Fibroblast of the conjunctiva (primary cell): Measurements from ENCODE around the gene CORO1C.

Experiments used
- DNase-seq: peaks from one replicate; pipeline ENCODE4 v3.0.0-alpha.2; 2010; ENCODE audit warnings: low read depth

CORO1C gene

DNA sequence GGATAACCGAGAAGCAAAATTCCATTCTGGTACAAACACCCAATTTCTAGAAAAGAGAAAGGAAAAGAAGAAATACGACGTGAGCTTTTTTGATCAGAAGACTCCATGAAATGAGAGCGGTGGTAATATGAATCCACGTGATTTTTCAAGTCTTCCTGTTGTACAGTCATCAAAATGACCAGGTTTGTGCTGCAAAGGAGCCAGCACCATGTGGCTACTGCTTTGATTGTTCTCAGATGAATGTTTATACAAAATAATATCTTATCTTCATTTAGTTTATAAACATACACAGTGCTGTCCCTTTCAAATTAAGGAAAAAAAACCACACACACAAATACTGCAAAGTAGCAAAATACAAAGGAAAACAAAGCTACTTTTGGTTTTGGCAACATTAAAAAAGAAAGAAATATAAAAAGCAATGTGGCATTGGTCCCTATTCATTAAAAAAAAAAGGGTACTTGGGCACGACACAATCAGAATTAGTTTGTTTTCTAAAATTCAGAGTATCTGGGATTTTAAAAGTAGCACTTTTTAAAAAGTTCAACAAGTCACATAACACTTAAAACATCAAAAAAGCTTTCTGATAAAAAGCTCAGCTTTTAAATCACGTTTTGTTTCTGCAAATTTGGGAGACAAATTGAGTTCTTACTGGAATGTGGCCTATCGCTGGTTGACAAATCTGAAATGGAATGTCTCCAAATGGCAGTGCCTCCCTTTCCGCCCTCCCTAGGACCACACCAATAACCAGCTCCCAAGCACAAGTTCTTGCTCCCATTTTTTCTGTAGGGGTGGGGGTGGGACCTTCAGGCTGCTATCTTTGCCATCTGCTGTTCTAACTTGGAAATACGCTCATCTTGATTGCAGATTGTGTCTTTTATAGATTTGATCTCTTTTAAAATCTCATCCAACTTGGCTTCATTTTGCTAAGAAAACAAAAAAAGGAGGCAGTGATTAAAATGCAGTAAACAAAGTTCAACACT lies 84.4 kb downstream of the CORO1C start:
- DNase-seq: no peak

DNA sequence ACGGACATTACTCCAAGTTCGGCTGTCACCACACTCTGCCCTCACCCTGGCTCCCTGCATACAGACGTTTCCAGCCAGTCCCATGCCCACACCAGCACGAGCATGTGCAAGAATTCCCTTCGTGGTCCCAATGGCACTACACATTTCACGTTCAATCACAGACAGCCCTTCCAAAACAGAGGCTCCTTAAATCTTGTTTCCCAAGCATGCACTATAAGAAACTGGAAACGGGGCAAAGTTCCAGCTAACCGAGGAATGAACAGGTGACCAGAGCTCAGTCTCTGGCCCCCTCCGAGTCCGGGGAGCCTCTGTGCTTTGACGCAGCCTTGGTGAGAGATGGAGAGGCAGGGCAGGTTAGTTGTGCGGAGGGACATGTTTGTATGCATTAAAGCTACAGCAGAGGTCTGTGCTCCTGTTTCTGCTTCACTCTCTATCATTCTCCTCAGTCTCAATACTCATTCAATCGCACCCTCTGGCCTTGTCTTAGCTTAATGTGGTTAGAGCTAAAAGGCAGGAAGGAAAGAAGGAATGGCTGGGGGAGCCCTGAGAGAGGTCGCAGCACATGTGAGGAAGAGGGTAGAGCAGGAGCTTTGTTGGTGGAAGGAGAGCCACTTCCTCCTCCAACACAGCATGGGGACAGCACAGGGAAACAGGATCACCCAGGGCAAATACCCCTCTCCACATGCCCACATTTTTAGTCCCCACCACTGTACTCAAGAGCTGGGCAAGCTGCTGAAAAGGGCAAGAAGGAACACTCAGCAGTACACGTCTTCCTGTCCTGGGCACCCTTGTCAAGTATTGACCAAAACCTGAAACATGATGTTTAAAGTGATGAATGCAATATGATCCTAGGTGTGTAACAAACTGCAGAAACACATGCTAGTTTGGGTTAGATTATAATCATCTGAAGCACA lies 85.4 kb downstream of the CORO1C start:
- no peak for DNase-seq

DNA sequence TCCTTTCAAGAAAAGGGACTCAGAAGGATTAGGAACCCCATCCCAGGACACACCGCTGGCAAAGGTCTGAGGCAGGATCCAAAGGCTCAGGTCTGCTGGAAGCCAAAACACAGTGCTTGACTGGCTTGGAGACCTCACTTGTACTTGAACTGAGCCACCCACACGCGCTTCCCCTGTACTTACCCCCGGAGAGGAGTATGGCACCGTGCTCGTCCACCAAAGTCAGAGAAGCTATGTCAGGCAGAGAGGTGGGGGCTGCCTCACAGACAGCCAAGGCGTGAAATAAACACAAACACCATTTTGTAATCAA lies 86.6 kb downstream of the CORO1C start:
- DNase-seq: no peak

DNA sequence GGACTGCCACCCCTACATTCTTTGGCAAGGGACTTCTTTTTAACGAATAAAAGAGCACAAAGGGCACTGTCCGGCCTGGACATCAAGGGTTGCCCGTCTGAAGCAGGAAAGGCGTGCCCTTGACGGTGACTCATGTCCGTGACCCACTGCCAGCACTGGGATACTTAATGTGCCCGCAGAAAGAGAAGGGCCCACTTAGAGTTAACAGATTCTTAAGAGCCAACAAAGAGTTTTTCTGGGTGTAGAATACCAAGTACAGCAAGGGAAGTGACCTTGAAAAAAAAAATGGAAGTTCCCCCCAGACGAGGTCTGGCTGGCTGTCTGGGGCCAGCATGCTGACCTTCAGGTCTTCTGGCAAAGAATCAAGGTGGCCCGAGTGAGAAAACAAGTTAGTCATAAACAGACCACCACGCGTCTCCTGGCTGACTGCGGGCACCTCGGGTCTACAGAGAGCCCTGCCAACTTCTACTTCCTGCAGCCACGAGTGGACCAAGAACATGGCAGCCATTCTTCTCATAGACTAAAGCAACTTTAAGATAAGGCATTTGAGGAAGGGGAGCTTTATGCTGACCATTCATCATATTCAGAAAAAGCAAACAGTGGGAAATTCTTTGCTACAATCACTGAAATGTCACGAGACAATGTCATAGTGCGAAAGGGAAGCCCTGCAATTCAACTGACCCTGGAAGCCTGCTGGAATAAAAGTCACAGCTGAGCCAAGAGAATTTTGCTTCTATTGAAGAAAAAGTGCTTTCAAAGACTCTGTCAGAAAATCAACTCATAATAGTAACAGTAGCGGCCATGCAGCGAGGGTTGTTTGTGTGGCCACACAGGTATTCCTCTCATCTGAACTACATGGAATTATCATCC lies 87.1 kb downstream of the CORO1C start:
- DNase-seq: no peak

DNA sequence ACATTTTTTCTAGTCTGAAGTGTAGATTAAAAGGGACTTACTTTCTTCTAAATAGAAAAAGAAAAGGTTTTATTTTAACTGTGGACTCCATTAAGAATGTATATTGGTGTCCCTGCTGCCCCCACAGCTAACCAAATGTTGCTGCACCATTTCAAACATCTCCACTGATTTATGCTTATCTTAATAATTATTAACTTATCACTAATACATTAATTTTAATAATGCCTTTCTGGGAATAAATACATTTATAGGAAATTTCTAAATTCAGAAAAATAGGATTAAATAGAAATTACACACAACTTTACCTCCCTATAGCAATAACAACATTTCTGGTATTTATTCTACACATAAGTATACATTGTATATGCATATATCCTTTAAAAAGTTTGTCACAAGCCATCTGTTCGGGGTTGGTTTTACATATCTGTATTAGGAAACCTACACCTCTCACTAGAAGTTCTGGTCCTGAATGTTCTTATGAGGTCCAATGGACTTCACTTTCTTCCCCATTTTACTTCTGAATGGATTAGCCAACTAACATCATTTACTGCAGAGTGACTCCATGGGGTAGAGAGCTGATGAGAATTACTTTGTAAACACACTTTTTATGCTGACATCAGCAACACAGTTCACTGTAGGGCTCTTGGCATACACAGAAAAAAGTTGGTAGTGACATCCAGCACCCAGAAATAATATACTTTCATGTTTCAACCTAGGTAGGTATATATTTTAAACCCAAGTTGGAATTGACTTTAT lies 88.2 kb downstream of the CORO1C start:
- no peak for DNase-seq

DNA sequence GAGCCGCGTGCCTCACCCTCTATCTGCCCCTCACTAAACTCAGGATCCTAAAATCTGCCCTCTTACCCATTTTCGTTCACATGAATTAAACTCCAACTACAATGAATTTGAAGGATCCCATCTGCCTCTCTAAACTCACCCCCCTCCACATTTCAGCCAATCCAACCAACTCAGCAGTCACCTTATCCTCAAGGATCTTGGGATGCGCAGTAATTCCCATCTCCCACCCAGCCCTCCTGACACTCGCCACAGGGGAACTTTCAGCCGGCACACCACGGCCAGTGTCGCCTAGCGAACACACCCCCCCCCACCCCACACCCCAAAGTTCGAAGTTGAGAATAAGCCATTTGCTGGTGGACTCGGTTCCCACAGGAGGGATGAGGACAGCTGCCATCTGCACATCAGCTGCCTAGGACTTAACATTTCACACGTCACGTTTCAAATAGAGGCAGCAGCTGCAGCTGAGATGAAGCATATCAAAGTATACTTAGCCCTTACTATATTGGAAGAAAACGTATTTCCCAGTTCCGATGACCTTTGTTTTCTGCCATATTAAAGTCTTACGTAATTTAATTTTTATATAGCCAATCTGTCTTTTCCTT lies 88.9 kb downstream of the CORO1C start:
- no peak for DNase-seq

DNA sequence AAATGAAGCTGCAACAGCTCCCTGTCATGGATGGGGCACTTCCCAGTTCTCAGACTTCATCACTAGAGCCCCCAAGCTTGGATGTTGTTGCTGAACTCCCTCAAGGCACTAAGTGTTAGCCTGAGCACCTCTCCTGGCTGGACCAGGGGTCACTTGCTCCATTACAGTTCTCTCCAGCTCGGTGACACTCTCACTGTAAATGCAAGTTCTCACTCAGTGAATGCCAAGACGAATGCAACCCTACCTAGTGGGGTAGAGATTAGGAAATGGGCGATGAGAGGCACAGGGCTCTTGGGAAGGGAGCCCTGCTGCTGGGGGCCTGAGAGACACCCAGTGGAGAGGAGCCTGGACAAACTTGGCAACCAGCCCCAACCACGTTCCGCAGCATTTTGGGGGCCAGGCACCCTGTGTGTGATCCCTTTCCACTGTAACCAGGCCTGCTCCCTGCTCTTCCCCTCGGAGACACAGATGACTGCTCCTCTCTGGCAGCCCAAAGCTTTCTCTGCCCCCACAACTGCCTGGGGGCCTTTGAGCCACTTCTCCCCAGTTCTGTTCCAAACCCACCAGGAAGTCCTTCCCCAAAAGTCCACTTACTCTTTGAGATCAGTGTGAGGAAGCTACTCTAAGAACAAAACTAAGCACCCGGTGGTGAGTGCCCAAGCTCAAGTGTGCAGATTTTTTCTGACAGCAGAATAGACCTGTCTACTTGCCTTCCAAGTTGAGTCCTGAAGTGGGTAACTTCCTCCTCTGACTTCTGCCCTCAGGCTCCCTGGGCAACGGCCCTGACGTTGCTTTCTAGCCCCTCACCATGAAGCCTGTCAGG lies 89.7 kb downstream of the CORO1C start:
- no peak for DNase-seq

DNA sequence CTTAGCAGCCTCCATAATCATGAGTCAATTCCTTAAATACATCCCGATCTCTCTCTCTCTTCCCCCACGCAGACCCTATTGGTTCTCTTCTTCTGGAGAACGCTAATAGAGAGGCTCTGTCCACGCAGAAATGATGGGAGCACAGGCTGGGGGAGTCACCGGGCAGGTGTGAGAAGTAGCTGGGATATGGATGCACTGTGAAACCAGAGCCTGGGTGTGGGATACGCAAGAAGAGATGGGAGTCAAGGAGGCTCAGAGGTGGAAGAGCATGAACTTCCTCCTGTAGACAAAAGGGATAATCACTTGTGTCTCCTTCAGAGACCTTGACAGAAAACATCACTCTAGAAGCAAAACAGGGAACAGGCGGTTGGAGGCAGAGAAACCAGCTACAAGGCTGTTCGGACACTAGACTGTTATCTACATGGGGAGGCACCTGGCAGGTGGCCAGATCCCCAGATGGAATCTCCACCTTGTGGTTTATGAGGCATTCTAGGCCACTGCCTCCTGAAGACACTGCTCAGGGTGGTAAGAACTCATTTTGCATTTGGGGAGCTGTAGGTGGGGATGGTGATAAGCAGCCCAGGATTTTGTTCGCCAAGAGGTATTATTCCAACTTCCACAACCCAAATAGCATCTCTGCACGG lies 90.4 kb downstream of the CORO1C start:
- DNase-seq: no peak

DNA sequence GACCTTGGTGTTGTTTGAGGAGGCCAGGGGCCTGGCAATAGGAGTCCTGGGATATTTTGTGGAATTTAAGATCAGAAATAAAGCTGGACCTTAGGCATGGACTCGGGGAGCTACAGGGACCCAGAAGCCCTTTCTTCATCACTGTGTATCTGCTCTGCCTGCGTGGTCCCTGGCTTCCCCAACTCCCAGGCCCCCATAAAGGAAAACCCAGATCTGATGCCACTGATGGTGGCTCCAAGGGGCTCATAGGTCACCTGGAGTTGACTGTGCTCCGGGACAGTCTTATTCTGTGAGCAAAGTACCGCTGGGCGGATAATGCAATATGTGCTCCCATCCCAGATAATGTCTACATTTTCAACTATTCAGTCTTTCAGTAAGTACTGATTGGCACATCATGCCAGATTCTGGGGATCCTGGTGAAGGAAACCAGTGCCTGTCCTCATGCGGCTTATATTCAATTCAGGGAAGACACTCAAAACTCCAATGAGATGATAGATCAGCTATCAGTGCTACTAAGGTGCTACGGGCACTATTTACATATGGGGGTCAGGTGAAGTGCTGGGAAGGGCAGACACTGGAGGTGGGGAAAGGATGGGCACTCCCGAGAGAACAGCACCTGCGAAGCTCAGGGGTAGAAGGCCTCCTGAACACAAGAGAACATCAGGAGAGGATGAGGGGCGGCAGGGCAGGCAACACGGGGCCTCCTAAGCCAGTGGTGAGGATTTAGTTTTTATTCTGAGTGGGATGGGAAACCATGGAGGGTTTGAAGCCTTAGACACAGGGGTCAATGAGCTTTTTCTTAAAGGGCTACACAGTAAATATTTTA lies 92.1 kb downstream of the CORO1C start:
- no peak for DNase-seq

DNA sequence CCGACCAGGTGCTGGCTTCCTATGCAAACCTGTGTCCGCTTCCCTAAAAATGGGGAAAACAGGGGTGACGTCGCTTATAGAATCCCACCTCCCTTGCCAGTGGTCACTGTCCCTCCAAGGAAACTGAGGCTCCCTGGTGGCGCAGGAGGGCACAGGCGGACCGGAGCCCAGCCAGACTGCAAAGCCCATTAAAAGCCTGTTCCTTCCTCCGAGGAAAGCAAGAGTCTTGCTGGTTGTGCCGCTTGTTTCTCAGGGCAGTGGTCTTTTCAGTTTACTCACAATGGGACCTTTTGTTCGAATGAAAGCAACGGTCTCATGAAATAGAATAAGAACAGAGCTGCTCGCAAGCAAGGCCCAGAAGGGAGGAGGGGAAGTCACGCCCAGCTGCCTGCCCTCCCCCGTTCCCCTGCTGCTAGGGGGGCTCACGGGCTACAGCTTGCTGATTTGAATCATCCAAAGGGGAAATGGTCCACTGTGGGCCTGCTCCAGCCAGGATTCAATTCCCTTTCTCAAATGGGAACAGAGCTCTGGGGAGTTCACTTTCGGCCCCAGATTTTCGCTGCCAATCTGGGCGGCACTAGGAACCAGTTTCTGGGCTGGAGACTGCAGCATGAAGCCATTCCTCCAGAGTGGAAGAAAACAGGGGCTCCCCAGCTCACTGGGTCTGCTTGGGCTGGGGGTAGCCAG lies 93.0 kb downstream of the CORO1C start:
- no peak for DNase-seq

DNA sequence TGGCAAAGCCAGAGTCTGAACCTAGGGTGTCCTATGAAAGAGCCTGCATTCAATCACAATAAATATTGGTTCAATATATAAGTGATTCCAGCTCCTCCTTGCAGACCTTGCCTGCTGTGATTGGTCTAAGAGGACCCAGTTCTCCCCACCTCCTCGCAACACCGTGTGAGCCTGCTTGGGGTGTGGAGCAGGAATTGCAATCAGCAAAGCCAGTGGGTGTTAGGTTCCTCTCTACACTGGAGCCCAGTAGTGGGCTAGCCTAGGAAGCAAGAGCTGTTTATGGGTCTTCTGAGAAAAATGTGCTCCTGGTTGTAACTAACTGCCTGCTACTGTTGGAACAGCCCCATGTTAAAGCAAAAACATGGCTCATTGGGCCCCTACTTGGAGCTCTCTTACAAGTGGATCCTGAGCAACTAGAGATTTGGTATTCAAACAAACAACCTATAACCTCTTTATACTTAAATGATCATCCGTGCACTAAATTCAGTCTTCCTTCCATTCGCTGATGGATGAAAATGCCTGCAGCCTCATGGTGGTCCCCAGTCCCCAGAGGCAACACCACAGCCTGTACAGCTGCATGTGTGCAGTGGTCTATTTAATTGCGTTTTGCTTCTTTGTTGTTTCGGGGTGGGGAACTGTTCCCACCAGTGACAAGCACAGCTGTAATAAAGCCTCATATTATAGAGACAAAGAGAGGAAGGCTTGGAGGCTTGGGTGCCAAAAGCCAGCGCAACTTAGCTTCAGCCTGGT lies 93.9 kb downstream of the CORO1C start:
- no peak for DNase-seq

DNA sequence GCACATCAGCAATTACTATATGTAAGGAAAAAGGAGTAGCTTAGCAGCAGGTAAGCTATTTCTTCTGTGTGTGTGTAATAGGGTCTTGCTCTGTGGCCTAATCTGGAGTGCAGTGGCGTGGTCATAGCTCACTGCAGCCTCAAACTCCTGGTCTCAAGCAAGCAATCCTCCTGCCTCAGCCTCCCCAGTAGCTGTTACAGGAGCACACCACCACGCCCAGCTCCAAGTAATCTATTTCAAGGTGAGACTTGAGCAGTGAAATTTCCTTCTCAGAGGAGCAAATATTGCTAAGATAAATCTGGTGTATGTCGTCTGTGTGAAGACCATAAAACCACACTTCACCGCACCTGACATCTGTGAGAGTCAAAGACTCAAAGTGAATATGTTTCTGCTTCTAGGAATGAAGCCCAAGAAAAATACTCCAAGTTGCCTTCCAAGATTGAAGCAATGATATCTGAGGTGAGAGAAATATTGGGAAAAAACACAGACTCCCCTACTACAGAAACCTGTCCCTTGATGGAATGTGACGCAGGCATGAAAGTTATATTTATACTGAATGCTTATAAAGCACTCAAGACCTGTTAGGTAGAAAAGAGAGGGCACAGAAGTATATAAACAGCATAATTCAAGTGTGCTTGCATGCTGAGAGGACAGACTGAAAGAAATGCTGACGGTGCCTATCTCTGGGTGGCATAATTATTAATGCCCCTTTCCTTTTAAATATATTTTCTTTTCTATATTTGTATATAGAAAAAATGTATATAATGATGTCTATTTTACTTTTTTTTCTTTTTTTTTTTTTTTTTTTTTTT lies 95.1 kb downstream of the CORO1C start:
- no peak for DNase-seq

DNA sequence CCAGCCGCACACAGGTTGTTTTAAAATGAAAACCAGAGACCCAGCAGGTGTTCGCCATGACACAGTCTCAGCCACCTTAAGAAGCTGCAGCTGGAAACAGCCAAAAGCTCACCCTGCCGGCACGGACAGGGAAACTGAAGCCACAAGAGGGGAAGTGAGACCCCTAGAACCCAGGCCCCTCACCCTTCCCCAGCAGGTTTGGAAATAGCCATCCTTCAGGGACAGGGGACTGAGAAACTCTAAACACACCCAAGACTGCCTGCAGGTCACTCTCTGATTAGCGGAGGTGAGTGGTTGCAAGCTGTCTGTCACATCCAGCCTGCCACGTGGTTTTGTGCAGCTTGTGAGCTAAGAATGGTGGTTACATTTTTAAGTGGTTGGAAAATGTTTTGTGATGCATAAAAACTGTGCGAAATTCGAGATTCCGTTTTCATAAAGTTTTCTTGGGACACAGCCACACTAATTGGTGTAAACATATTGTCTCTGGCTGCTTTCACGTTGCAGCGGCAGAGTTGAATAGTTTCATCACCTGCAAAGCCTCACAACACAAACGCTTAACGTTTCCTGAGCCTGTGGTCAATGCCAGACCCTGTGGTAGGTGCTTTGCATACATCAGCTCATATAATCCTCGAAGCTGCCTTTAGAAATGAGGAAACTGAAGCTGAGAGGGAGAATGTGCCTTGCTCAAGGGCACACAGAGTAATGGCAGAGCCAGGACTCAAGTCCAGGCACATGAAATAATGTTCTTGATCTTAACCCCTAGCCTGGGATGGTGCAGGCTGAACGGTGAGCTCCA lies 95.9 kb downstream of the CORO1C start:
- DNase-seq: no peak

DNA sequence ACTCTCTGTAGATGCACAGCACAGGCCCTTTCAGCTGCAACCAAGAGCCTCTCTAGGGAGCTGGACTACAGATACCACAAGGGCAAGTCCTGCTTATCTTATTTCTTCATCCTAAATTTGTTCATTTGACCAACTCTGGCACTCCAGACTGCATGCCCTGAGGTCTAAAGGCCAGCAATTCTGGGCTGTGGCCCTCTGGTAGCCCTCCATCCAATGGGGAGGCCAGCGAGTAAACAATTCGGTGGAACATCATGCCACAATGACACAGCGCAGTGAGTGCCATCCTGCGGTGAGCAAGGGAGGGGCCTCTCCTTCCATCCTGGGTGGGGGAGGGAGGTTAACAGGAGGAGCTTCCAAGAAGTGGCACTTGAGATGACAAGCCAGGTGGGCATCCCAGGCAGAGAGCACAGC lies 97.0 kb downstream of the CORO1C start:
- DNase-seq: no peak

DNA sequence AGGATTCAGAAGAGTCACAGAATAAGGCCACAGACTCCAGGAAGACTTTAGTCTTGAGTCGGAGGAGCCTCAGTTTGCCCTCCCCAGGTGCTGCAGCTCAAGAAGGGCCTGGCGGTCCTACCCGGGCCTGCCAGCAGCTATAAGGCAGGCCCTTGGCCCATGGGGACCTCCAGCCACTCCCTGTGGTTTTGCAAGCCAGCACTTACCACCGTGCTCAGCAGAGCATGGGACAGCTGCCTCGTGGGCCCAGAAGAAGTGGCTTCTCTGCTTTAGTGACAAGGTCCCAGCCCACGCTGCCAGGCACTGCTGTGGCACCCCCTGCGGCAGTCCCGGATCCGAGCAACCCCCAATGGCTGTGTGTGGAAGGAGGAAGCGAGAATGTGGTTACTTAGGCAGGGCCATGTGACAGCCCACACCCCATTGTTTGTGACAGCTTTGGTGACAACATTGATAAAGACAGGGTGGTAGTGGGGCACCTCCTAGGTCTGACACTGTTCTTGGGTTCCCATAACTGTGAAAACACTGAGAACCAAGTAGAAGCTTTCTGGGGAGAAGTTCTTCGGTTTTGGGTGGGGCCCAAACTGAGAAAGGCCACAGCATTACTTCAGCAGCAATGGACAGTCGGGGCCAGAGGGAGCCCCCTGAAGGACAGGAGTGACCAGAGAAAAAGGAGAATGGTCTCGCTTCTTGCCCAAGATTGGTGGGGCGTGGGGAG lies 97.6 kb downstream of the CORO1C start, which contains the start of gene SELPLG:
Gene SELPLG (minus strand): TSS at position 361 of the 715 bp plus-strand sequence. CDS start 9,587 bp downstream, outside the sequence.
- no peak for DNase-seq
